GM12872 (cell line): ENCODE measurements around the gene GPRASP3.

ENCODE experiments used
- TF ChIP-seq, protein P1 (sequence below): IDR thresholded peaks from 3 replicates; pipeline ENCODE4 v1.5.1; 2011; ENCODE audit warnings: low read depth, mild to moderate bottlenecking, low read length, moderate library complexity; ENCODE audit not compliant: insufficient read depth

Gene GPRASP3

DNA sequence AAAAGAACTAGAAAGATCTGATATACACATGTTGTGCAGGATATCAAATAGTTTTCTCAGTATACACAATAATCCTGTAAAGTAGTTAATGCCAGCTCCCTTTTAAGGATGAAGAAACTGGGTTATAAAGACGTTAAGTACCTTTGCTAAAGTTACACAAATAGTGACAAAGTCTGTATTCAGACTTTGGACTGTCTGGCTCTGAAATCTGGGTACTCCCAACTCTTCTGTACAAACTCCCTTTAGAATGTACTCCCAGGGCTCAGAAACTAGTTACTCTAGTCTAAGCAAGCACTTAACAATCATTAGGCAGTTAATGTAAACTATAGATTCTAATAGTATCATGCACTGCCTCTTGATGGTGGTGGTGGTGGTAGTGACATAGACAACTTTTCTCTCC lies 7.2 kb downstream of the GPRASP3 start:
- TF ChIP-seq, protein P1, sequence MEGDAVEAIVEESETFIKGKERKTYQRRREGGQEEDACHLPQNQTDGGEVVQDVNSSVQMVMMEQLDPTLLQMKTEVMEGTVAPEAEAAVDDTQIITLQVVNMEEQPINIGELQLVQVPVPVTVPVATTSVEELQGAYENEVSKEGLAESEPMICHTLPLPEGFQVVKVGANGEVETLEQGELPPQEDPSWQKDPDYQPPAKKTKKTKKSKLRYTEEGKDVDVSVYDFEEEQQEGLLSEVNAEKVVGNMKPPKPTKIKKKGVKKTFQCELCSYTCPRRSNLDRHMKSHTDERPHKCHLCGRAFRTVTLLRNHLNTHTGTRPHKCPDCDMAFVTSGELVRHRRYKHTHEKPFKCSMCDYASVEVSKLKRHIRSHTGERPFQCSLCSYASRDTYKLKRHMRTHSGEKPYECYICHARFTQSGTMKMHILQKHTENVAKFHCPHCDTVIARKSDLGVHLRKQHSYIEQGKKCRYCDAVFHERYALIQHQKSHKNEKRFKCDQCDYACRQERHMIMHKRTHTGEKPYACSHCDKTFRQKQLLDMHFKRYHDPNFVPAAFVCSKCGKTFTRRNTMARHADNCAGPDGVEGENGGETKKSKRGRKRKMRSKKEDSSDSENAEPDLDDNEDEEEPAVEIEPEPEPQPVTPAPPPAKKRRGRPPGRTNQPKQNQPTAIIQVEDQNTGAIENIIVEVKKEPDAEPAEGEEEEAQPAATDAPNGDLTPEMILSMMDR, result no peak

DNA sequence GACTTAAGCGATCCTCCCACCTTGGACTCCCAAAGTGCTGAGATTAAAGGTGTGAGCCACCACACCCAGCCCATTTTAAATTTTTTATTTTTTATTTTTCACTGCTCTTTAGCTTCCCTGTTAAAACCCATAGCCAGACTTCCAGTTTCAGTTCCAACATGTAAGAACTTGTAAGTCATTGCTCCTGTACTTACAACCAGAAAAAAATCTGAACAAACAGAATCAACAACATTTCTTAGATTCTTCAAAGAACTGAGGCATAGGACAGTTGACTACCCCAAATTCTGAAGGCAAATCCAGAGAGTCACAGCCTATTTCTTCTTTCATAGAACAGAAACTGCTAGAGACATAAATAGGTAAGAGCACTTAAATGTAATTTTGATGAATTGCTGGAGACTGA lies 8.1 kb downstream of the GPRASP3 start:
- TF ChIP-seq, protein P1, result no peak

DNA sequence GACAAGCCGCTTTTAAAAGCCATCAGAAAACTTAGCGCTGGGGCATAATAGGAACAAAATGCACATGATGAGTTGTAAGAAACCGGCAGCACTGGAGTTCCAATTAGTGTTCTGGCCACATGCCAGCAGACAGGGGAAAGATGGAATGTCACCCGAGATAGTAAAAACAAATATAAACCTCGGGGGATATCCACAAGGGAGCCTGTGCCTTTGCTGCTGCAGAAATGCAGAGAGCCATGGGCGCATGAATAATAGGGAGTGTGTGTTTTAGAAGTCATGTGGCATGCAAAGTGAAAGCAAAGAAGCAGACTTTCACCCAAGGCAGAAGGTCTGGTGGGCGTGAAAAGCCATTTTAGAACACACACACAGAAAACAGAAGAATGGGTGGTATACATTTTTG lies 19.1 kb downstream of the GPRASP3 start:
- TF ChIP-seq, protein P1, result no peak

DNA sequence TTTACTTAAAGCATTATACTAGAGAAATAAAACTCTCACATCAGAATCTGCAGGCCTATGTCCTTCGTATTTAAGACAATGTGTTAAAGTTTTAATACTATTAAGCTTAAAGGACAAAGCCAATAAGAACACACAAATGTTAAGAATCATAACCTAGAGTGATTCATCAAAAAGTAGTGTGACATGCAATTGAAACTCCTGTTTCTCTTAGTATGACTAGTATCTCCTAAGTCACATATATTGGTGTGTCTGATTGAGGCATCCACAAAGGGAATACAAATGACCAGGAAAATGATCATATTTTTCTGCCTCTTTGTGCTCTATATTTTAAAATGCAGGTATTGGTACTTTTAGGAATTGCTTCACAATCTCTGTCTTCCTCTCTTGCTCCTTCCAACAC lies 23.8 kb downstream of the GPRASP3 start:
- TF ChIP-seq, protein P1, result no peak

DNA sequence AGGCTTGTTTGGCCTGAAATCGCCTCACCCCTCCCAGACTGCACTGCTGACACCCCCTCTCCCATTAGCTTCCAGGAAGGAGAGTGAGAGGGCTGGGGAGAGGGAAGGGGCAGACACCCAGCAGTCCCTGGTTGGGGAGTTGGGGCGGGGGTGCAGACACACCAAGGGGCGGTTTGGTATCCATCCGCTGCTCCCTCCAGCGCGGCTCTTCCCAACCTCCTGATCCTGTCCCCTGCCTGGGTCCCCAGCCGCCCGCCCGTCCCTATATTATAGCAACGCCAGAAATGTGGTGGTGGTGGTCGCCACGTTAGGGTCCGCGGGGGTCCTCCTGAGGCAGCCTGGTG lies 24.9 kb downstream of the GPRASP3 start:
- TF ChIP-seq, protein P1, result no peak

DNA sequence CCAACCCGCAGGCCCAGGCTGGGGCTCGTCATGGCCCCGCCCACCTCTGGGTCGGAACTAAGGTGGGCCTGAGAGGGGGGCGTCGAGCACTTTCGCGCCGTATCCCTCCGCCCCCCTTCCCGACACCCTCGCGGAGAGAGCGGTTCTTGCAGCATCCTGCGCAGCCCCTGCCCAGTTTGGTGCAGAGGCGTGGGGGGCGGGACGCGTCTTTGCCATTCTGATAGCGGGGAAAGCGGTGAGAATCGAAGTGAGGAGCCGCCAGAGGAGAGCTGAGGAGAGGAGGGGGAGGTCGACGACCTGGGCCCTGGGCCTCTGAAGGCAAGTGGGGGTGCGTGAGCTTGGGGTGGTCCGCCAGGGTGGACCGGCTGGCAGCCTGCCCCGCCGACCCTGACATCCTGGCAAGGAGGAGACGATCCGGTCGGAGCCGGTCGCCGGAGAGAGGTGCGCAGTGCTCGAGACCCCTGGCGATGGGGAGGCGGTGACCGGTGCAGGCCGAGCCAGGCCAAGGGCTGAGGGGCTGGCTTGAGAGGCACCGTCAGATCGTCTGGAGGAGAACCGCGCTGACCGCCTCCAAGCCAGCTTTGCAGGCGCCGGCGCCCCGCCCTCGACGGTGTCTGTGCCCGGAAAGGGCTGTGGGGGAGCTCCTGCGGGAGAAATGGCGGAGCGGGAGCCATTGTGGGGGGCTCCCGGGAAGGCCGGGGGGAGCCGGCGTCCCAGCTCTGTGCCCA lies 25.5 kb downstream of the GPRASP3 start:
- TF ChIP-seq, protein P1, result no peak

DNA sequence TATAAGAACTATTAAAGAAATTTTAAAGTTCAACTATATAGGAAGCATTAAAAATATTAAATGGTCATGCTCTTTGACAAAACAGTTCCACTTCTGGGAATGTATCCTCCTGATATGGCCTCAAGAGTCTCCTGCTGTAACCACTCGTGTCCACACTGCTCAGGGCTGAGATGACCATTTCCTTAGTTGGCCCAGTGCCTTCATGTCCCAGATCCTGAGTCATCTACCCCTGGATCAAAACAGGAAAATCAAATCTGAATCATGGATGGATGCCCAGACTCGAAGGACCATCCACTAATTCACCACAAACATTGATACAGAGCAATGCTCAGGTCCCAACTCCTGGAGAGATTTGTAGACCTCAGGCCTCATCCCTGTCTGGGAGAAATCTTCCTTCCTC lies 44.7 kb downstream of the GPRASP3 start:
- TF ChIP-seq, protein P1, result no peak
